ENCODE results near the gene HP. TPM values are rescaled to one million over a fixed set of nuclear protein-coding genes. Genes with fewer than 3 reads are reported as not detected.
A peak's percentile ranks its signal among the peaks of the same experiment; 100 is the strongest.
"Not testable (repeated sequence)": the region's sequence is repeated elsewhere in the genome, so short reads cannot be mapped to it uniquely, and the experiment has no call there.

The HP gene
- total RNA-seq, 3 donors from 2014 or later, result 0.38 to 4.6 (median 0.51) TPM

- intact Hi-C loops (cut with DNase I, micrococcal nuclease), result no loop called here
- no peak for TF ChIP-seq CTCF (IDR thresholded peaks at IDR 0.05)
- Histone ChIP-seq H3K36me3 (ENCODE audit: low read depth) (no peaks in the 10 kb centered on the region), H3K4me3 (no peak overlapping the region), H3K4me1 (ENCODE audit: low read depth) (no peaks in the 10 kb centered on the region), H3K9me3 (no peaks in the 10 kb centered on the region)
- peak; percentile 58 for ATAC-seq
- DNase-seq, result peak in 1 of 3 donors; percentile 28
These were observed 18.4 kb downstream of the HP start for GRCh38 chr16:72072514-72073342.

GRCh38 chr16:72073560-72074230 lies 19.4 kb downstream of the HP start:
- DNase-seq (no peak), ATAC-seq (no peak)
- H3K9me3 ChIP-seq, result no peaks in the 10 kb centered on the region
- no peaks in the 10 kb centered on the region for H3K4me1 ChIP-seq (ENCODE audit: low read depth)
- no peaks in the 10 kb centered on the region for H3K36me3 ChIP-seq (ENCODE audit: low read depth)
- no peak for TF ChIP-seq CTCF (IDR thresholded peaks at IDR 0.05)
- intact Hi-C loops (cut with DNase I, micrococcal nuclease), result no loop called here
- no peak overlapping the region for H3K4me3 ChIP-seq

GRCh38 chr16:72075067-72075466 lies 20.8 kb downstream of the HP start:
- H3K4me3 ChIP-seq; H3K9me3 ChIP-seq; H3K36me3 ChIP-seq (ENCODE audit: low read depth); H3K4me1 ChIP-seq (ENCODE audit: low read depth); DNase-seq; intact Hi-C loops (cut with DNase I, micrococcal nuclease): not testable (repeated sequence)
- peak; percentile 77 for ATAC-seq

GRCh38 chr16:72076991-72077706 lies 22.8 kb downstream of the HP start:
- H3K4me3 ChIP-seq; H3K9me3 ChIP-seq; H3K36me3 ChIP-seq (ENCODE audit: low read depth); intact Hi-C loops (cut with DNase I, micrococcal nuclease); H3K4me1 ChIP-seq (ENCODE audit: low read depth); DNase-seq: not testable (repeated sequence)
- ATAC-seq, result peak; percentile 15

GRCh38 chr16:72083778-72084404 lies 29.6 kb downstream of the HP start:
- no peaks in the 10 kb centered on the region for H3K36me3 ChIP-seq (ENCODE audit: low read depth)
- intact Hi-C loops (cut with DNase I, micrococcal nuclease), result no loop called here
- DNase-seq (no peak), ATAC-seq (no peak)
- no peaks in the 10 kb centered on the region for H3K4me1 ChIP-seq (ENCODE audit: low read depth)
- TF ChIP-seq CTCF (IDR thresholded peaks at IDR 0.05), result no peak
- no peak overlapping the region for H3K4me3 ChIP-seq
- peaks cover 8% of the 10 kb centered on the region for H3K9me3 ChIP-seq

- no peak for TF ChIP-seq CTCF (IDR thresholded peaks at IDR 0.05)
- peaks cover 8% of the 10 kb centered on the region for H3K9me3 ChIP-seq
- H3K4me1 ChIP-seq (ENCODE audit: low read depth), result no peaks in the 10 kb centered on the region
- intact Hi-C loops (cut with DNase I, micrococcal nuclease), result no loop called here
- no peak overlapping the region for H3K4me3 ChIP-seq
- ATAC-seq (no peak), DNase-seq (no peak)
- H3K36me3 ChIP-seq (ENCODE audit: low read depth), result no peaks in the 10 kb centered on the region
These were observed 30.1 kb downstream of the HP start for GRCh38 chr16:72084445-72084844.

Data from mucosa of descending colon (tissue), 3 donors.